ENCODE measurements around the gene TIPARP.
"Not testable (repeated sequence)": the region's sequence is repeated elsewhere in the genome, so short reads cannot be mapped to it uniquely, and the experiment has no call there.

Gene TIPARP

DNA sequence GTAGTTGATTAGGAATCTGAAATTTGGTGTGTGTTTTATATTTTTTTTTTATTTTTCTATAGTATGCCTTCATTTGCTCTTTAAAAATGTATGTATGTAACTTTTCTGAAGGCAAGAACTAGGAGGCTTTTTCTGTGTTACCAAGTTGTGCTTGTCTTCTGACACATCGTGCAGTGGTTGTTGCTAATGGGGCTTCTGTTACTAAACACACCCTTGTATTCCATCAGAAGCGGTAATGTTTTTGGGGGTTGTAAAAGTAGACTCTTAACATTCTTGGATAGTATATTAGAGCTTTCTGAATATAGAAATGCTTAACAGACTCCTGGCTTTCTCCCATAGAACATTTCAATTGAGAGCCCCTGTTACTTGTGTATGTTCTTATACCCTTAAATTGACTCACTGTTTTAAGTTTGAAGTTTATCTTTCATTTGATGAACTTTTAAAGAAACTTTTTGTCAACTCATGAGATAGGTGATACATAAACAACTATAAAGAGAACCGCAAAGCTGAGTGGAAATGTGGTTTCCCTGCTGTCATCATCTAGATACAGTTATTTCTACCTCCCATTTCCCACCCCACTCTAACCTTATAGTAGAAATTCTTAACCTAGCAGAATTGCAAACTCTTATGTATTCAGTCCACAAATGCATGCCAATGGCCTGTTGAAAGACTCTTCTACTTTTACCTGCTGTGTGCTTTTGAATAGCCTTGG, 2.5 kb downstream of the TIPARP start:
- DNase-seq: no peak

DNA sequence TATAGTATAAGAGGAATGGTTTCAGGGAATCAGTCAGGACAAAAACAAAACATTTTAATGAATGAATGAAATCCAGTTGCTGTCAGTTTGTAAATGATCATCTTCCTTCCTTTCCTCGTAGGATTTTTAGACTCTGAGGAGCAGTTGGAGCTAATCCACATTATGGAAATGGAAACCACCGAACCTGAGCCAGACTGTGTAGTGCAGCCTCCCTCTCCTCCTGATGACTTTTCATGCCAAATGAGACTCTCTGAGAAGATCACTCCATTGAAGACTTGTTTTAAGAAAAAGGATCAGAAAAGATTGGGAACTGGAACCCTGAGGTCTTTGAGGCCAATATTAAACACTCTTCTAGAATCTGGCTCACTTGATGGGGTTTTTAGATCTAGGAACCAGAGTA, 3.1 kb downstream of the TIPARP start:
- DNase-seq: no peak

DNA sequence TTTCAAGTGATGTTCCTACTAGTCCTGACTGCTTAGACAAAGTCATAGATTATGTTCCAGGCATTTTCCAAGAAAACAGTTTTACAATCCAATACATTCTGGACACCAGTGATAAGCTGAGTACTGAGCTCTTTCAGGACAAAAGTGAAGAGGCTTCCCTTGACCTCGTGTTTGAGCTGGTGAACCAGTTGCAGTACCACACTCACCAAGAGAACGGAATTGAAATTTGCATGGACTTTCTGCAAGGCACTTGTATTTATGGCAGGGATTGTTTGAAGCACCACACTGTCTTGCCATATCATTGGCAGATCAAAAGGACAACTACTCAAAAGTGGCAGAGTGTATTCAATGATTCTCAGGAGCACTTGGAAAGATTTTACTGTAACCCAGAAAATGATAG, 3.8 kb downstream of the TIPARP start:
- DNase-seq: no peak

- DNase-seq: no peak
Observed at GRCh38 chr3:156680243-156680914, 6.0 kb downstream of the TIPARP start.

GRCh38 chr3:156681002-156681401, 6.6 kb downstream of the TIPARP start:
- DNase-seq: no peak

DNA sequence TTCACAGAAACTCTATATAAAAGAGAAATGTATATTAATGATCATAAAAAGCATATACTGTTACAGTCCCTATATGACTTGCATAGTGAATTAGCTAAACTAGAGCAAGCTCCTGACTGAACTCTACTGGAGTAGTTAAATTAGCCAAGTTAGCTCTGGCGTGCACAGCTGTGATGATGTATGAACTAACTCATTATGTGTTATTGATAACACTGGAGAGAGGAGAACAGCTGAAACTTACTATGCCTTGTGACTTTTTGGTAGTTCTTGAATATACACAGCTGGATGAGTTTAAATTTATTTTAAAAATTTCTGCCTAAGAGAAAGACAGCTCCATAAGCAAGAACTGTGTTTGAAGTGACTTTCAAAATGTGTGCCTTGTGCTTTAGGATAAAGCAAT, 8.1 kb downstream of the TIPARP start:
- no peak for DNase-seq

- DNase-seq: no peak
Observed at GRCh38 chr3:156682963-156683362, 8.6 kb downstream of the TIPARP start.

- DNase-seq: no peak
Observed at GRCh38 chr3:156685198-156685597, 10.8 kb downstream of the TIPARP start.

GRCh38 chr3:156685752-156686151, 11.4 kb downstream of the TIPARP start:
- DNase-seq: no peak

- no peak for DNase-seq
Observed at GRCh38 chr3:156687023-156687422, 12.6 kb downstream of the TIPARP start.

GRCh38 chr3:156688632-156689452, 14.5 kb downstream of the TIPARP start:
- no peak for DNase-seq

- DNase-seq: no peak
Observed at GRCh38 chr3:156689608-156690007, 15.2 kb downstream of the TIPARP start.

GRCh38 chr3:156691920-156692319, 17.5 kb downstream of the TIPARP start:
- no peak for DNase-seq

- DNase-seq: no peak
Observed at GRCh38 chr3:156693166-156693565, 18.8 kb downstream of the TIPARP start.

GRCh38 chr3:156694536-156694935, 20.1 kb downstream of the TIPARP start:
- DNase-seq: peak; percentile 52

GRCh38 chr3:156702367-156702766, 28.0 kb downstream of the TIPARP start:
- no peak for DNase-seq

- no peak for DNase-seq
Observed at GRCh38 chr3:156704370-156705036, 30.1 kb downstream of the TIPARP start.

DNA sequence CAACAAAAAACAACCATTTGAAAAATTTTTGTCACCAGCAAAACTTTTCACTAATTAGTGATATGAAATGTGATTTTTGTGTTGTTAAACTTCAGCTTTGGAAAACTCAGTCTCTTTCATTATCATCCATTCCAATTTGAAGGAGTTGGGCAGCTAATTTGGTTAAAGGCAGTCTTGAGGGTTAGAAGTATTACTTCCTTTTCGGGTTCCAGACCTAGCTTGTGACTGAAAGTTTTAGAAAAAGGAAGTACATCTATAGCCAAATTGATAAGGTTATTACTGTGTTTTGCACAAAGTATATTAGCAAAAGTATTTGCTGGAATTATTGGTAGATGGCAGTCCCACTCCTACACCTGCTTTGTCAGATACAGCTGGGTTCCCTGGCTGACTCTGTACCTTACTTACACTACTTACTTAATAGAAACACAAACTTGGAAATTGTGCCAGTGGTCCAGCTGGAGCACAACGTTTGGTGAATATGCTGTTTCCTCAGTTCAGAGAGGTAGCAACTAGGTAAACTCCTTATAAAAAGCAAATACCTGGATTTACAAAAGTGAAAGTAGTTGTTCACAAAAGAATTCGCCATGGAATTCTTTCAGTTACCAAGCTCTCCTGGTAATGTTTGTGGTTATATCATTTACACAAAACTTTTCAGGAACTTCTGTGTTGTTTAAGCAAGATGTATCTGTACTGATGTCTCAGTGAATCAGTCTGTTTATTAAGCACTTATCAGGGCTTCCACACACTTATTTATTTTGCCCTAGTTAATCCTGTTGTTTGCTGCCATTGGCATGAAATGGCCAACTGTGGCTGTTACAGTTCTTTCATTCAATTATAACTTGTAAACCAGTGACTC, 31.6 kb downstream of the TIPARP start:
- no peak for DNase-seq

DNA sequence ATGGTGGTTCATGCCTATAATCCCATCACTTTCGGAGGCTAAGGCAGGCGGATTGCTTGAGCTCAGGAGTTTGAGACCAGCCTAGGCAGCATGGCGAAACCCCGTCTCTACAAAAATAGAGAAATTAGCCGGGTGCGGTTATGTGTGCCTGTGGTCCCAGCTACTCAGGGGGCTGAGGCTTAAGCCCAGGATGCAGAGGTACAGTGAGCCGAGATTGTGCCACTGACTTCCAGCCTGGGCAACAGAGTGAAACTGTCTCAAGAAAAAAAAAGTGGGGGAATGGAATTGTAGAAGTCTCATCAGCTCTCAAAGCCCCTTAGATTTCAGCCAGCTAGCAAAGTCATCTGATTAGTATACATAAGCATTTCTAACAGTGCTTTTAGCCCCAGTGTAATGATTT, 33.2 kb downstream of the TIPARP start:
- no peak for DNase-seq

DNA sequence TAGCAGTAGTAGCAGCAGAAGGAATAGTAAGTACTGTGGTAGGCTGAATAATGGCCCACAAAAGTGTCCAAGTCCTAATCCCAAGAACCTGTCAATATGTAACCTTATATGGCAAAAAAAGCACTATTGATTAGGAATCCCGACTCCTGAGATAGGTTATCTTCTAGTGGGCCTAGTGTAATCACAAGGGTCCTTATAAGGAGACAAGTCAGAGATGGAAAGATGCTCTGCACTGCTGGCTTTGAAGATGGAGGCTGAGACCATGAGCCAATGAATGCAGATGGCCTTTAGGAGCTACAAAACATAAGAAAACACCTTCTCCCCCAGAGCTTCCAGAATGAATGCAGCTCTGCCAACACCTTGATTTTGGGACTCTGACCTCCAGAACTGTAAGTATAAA, 36.0 kb downstream of the TIPARP start:
- no peak for DNase-seq

- no peak for DNase-seq
Observed at GRCh38 chr3:156711113-156711512, 36.7 kb downstream of the TIPARP start.

DNA sequence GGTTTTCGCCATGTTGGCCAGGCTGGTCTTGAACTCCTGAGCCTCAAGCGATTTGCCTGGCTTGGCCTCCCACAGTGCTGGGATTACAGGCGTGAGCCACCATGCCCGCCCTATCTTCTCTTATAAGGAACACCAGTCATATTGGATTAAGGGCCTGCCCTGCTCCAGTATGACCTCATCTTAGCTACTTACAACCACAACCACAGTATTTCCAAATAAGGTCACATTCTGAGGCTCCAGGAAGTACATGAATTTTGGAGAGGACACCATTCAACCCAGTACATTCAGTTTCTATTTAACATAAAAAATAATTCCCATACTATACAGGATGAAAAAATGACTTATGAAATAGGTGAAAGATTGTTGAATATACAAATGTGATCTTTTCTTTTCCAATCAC, 37.6 kb downstream of the TIPARP start:
- not testable (repeated sequence) for DNase-seq

Measured in NCI-H187 treated with DMSO at 0.1 percent for 48 hours (cell line).